ENCODE measurements around the gene AWAT2. TPM values are rescaled to one million over a fixed set of nuclear protein-coding genes. Genes with fewer than 3 reads are reported as not detected.

Gene AWAT2
- total RNA-seq, 1 donor from 2014 or later = not detected

DNA sequence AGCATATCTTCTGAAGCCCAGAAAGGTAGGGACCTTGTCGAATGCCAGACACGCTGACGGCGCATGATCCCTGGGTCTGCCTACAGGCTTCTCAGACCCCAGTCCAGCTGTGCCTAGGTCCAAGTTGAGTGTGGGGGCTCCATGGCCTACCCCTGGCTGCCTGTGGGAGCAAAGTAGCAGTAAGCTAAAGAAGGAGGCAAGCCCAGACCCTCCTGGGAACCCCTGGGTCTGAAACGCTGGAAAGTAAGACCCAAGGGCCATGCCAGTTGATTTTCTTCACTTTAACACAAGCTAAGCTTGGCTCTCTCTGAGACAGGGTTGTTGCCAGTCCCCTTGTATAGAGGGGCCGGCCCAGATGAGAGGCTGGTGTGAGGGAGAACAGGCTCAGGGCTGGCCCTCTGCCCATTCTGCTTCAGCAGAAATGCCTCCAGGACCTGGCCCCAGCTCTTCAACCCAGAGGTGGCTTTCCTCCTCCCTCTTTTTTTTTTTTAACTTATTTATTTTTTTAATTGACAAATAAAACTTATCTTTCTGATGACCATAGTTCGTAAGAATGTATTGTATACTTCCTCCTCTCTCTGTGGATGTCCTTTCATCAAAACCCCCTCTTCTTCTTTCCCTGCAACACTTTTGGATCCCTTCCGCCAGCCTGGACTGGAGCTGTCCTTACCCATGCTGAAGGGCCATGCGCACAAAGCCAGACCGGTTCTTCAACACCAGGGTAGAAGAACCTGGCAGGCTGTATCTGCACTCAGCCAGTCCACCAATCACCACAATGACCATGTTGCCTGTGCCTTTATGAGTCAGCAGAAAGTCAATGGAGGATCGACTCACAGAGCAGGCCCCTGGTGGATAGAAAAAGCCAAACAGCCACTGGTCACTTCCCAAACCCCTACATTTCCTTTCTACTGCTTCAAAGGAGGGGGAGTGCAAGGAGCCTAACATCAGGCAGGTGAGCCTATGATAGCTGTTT is 7.1 kb downstream of the AWAT2 start:
- H3K27ac Mint-ChIP-seq (ENCODE audit: unreplicated experiment) = no peak overlapping the region
- H3K36me3 Mint-ChIP-seq (ENCODE audit: unreplicated experiment) = no peaks in the 10 kb centered on the region
- H3K27me3 Mint-ChIP-seq (ENCODE audit: unreplicated experiment) = no peaks in the 10 kb centered on the region
- no peaks in the 10 kb centered on the region for H3K4me1 Mint-ChIP-seq (ENCODE audit: low read depth, unreplicated experiment)
- DNase-seq = no peak
- no peak overlapping the region for H3K4me3 Mint-ChIP-seq (ENCODE audit: unreplicated experiment)
- H3K9me3 Mint-ChIP-seq (ENCODE audit: unreplicated experiment) = peaks cover 1% of the 10 kb centered on the region
- TF ChIP-seq, protein P1, sequence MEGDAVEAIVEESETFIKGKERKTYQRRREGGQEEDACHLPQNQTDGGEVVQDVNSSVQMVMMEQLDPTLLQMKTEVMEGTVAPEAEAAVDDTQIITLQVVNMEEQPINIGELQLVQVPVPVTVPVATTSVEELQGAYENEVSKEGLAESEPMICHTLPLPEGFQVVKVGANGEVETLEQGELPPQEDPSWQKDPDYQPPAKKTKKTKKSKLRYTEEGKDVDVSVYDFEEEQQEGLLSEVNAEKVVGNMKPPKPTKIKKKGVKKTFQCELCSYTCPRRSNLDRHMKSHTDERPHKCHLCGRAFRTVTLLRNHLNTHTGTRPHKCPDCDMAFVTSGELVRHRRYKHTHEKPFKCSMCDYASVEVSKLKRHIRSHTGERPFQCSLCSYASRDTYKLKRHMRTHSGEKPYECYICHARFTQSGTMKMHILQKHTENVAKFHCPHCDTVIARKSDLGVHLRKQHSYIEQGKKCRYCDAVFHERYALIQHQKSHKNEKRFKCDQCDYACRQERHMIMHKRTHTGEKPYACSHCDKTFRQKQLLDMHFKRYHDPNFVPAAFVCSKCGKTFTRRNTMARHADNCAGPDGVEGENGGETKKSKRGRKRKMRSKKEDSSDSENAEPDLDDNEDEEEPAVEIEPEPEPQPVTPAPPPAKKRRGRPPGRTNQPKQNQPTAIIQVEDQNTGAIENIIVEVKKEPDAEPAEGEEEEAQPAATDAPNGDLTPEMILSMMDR (IDR thresholded peaks at IDR 0.05; ENCODE audit: partially characterized antibody, unreplicated experiment) = no peak

DNA sequence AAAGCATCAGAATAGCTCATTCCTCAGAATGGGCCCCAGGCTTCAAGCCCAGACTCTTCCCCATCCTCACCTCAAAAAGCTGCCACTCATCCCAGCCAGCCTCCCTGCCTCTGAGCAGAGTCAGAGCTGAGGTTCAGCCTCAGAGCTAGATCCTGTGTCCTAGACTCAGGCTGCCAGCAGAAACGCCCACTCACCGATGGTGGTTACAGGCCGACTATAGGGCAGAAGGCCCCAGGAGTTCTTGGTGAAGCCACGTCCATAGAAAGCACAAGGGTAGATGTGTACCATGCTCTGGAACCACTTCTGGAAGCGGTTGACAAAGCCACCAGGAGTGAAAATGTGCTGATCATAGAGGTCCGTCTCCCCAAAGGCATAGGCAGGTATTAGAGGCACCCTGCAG is 7.7 kb downstream of the AWAT2 start:
- H3K36me3 Mint-ChIP-seq (ENCODE audit: unreplicated experiment) = no peaks in the 10 kb centered on the region
- no peaks in the 10 kb centered on the region for H3K4me1 Mint-ChIP-seq (ENCODE audit: low read depth, unreplicated experiment)
- H3K9me3 Mint-ChIP-seq (ENCODE audit: unreplicated experiment) = peaks cover 1% of the 10 kb centered on the region
- no peak for DNase-seq
- TF ChIP-seq, protein P1 (IDR thresholded peaks at IDR 0.05; ENCODE audit: partially characterized antibody, unreplicated experiment) = no peak
- H3K27me3 Mint-ChIP-seq (ENCODE audit: unreplicated experiment) = no peaks in the 10 kb centered on the region
- no peak overlapping the region for H3K4me3 Mint-ChIP-seq (ENCODE audit: unreplicated experiment)
- no peak overlapping the region for H3K27ac Mint-ChIP-seq (ENCODE audit: unreplicated experiment)

DNA sequence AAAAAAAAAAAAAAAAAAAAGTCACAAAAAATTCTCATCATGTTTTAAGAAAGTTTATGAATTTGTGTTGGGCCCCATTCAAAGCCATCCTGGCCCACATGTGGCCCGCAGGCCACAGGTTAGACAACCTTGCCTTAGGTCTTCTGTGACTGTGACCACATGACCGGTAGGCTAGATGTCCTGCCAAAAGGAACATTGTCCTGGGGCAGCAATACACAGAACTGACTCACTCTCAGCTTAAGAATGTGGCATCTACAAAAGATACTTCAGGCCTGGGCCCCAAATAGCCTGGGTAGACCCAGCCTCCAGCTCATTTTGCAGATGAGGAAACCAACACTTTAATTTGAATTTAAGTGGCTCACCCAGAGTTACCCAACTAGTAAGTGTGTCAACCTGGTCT is 10.0 kb downstream of the AWAT2 start:
- DNase-seq = no peak
- Mint-ChIP-seq H3K9me3 (ENCODE audit: unreplicated experiment) (peaks cover 1% of the 10 kb centered on the region), H3K27me3 (ENCODE audit: unreplicated experiment) (no peaks in the 10 kb centered on the region), H3K36me3 (ENCODE audit: unreplicated experiment) (no peaks in the 10 kb centered on the region), H3K27ac (ENCODE audit: unreplicated experiment) (no peak overlapping the region), H3K4me1 (ENCODE audit: low read depth, unreplicated experiment) (no peaks in the 10 kb centered on the region), H3K4me3 (ENCODE audit: unreplicated experiment) (no peak overlapping the region)
- TF ChIP-seq, protein P1 (IDR thresholded peaks at IDR 0.05; ENCODE audit: partially characterized antibody, unreplicated experiment) = no peak

DNA sequence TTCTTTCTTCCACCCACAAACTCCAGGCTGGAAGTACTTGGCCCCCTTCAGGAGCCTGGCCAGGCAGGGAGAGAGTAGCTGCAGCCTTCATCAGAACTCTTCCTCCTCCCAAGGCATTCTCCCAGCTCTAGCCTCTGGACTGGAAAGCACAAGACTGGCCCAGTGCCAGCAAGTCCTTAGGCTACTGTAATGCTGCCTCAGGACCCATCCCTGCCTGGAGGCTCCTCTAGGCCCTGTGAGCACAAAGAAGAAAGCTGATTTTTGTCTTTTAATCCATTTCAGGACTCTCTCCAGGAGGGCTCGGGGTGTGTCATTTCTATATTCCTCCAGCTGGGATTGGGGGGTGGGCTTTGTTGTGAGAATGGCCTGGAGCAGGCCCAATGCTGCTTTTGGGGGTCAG is 10.8 kb downstream of the AWAT2 start:
- Mint-ChIP-seq H3K27ac (ENCODE audit: unreplicated experiment) (no peak overlapping the region), H3K4me1 (ENCODE audit: low read depth, unreplicated experiment) (no peaks in the 10 kb centered on the region), H3K36me3 (ENCODE audit: unreplicated experiment) (no peaks in the 10 kb centered on the region), H3K4me3 (ENCODE audit: unreplicated experiment) (no peak overlapping the region), H3K9me3 (ENCODE audit: unreplicated experiment) (peaks cover 1% of the 10 kb centered on the region), H3K27me3 (ENCODE audit: unreplicated experiment) (no peaks in the 10 kb centered on the region)
- TF ChIP-seq, protein P1 (IDR thresholded peaks at IDR 0.05; ENCODE audit: partially characterized antibody, unreplicated experiment) = no peak
- no peak for DNase-seq

- Mint-ChIP-seq H3K4me3 (ENCODE audit: unreplicated experiment) (no peak overlapping the region), H3K27ac (ENCODE audit: unreplicated experiment) (no peak overlapping the region), H3K27me3 (ENCODE audit: unreplicated experiment) (no peaks in the 10 kb centered on the region), H3K36me3 (ENCODE audit: unreplicated experiment) (no peaks in the 10 kb centered on the region), H3K9me3 (ENCODE audit: unreplicated experiment) (peaks cover 1% of the 10 kb centered on the region), H3K4me1 (ENCODE audit: low read depth, unreplicated experiment) (no peaks in the 10 kb centered on the region)
- TF ChIP-seq, protein P1 (IDR thresholded peaks at IDR 0.05; ENCODE audit: partially characterized antibody, unreplicated experiment) = no peak
- DNase-seq = no peak
Measured at GRCh38 chrX:70038515-70038914, 11.2 kb downstream of the AWAT2 start.

All from glutamatergic neuron (in vitro differentiated cells).